ENCODE results near the gene ARHGAP6.

ARHGAP6 gene, protein sequence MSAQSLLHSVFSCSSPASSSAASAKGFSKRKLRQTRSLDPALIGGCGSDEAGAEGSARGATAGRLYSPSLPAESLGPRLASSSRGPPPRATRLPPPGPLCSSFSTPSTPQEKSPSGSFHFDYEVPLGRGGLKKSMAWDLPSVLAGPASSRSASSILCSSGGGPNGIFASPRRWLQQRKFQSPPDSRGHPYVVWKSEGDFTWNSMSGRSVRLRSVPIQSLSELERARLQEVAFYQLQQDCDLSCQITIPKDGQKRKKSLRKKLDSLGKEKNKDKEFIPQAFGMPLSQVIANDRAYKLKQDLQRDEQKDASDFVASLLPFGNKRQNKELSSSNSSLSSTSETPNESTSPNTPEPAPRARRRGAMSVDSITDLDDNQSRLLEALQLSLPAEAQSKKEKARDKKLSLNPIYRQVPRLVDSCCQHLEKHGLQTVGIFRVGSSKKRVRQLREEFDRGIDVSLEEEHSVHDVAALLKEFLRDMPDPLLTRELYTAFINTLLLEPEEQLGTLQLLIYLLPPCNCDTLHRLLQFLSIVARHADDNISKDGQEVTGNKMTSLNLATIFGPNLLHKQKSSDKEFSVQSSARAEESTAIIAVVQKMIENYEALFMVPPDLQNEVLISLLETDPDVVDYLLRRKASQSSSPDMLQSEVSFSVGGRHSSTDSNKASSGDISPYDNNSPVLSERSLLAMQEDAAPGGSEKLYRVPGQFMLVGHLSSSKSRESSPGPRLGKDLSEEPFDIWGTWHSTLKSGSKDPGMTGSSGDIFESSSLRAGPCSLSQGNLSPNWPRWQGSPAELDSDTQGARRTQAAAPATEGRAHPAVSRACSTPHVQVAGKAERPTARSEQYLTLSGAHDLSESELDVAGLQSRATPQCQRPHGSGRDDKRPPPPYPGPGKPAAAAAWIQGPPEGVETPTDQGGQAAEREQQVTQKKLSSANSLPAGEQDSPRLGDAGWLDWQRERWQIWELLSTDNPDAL (N-terminal part only)

DNA sequence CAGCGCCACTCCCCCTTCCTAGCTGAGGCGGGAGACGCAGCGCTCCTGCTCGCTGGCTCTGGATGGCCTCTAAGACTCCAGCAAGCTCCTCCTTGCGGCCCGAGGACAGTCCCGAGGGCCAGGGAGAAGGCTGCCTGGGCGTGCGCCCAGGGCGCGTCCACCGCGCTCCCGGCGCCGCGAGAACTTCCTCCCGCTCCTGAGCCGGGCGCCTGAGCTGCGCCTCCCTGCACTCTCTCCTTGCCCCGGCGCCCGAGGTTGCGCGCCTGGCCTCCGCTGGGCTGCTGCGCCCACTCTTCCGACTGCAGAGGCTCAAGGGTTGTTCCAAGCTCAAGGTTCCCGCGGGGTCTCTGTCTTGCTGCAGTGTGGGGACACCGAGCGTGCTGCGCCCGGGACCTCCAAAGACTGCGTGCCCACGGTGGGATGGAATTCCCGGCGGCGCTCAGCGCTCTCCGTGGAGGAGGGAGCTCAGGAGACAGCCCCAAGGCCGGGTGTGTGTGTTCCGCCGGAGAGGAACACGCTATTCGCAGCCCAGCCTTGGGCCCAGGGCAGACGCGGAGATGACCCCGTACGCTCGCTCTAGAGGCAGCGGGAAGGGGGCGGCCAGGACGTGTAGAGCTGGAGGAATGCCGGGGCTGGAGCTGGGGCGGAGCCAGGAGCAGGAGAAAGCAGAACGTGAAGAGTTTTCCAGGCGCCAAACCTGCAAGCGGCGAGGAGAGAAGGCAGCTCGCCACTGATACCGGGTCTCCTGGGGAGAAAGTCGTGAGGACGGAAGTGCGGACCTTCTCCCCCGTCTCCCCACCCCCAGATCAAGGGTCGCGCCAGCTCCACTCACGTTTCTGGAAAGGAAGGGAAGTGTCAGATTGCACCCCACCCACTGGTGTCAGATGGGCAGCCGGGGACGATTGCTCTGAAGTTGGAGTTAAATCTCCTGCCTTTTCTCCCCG is at the start of gene ARHGAP6:
TSS of gene ARHGAP6 (minus strand) at position 753 of the 944 bp plus-strand sequence. CDS start 1,092 bp downstream, outside the sequence.
- no peak for DNase-seq (ENCODE audit: low spot score)

DNA sequence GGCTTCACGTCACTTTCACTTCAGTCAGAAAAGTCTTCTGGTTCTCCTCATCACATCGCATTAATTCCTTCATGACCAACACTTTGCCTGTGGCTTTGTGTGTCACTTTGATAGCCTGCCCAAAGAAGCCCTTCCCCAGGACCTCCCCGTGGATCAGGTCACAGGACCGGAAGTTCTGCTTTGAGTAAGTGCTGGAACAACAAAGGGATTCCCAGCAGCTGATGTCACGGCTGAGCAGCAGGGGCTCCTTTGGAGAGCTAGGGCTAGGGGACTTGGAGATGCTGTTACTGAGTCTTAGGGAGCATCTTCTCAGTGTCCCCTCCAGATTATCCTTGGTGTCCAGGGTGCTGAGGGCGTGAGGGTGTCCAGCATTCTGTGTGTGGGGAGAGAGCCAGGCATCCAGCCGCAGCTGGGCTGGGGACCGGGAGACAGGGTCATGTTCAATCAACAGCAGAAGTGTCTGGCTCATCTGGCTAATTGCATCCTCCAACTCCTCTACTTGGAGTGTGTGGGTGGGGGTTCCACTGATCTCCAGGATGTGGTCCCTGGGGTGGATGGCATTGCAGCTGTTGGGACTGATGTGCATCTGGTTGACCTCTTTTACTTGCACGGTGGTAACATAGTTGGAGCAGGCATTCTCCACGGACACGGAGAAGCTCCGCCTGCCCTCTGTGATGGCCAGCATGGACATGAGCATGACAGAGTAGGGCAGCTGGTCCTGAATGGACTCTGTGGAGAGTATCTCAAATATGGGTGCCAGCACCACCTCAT is 39.2 kb upstream of the ARHGAP6 start:
- DNase-seq (ENCODE audit: low spot score) = no peak

DNA sequence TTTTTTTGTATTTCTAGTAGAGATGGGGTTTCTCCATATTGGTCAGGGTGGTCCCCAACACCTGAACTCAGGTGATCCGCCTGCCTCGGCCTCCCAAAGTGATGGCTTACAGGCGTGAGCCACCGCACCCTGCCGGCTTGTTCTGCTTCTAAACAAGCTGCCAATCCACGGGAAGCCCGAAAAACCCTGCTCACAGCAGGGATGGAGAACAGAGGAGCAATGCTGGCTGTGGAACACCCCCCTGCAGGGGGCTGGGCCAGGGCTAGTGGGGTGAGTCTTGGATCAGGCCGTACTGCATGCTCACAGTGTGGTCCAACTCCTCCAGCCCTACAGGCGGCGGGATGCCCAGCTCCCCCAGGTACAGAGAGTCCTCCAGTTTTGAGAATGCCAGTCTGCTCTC is 38.1 kb upstream of the ARHGAP6 start:
- no peak for DNase-seq (ENCODE audit: low spot score)

DNA sequence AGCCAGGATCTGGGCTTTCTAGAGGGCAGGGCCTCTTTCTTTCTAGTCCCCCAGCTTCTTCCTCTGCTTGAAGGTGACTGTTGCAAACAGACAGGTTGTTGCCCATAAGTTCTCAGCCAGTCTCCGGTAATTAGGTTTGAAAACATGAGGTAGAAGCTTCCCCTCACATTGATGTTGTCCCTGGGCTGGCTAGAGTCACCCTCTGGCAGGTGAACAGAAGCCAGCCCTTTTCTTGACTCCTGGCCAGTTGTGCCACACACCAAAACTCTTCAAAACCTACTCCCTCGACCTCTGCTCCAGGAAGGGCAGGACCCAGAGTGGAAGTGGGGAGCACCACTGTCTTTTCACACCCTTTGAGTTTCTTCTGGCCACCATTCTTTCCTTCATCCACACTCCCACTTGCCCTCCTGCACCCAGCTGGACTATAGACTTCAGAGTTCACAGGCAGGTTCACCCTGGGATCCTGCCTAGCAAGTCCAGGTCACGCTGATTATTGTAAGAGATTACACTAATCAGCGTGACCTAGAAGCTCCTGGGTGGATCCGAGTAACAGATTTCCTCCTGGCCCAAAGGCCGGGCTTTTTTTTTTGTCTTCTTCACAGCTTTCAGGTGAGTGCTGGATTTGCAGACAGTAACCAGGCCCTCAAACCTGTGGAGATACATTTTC is 37.4 kb upstream of the ARHGAP6 start:
- DNase-seq (ENCODE audit: low spot score) = no peak

DNA sequence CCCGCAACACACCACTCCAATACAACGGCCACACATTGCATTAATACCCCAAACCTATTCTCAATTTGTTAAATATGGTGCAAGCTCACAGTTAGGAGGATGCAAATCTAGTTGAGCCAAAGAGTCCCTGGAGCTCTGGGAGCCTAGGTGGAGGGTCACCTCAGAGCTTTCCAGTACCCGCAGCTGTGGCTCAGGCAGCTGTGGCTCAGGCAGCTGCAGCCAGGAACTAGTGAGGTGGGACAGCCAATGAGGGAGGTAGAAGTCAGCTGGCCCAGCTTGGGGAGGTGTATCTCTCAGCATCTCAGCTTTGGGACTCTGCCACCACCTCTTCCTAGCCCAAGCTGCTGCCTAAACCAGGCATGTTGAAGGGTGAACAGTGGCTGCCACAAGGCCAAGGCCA is 36.7 kb upstream of the ARHGAP6 start:
- no peak for DNase-seq (ENCODE audit: low spot score)

DNA sequence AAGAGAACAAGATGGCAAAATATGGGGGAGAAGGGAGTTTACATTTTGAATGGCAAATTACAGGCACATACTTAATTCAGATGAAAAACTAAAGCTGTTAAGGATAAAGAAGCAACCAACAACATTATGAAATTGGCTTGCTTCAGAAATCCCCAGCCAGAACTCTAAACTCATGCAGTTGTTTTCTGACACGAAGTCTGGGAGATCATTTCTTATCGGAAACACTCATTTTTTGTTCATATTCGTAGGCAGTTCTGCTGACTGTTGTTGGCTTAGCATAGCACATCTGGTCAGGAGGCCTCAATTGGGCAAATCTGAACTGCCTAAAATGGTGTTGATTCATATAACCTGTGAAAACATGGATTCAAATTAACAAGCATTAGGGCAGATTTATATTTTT is 33.0 kb upstream of the ARHGAP6 start:
- DNase-seq (ENCODE audit: low spot score) = no peak

DNA sequence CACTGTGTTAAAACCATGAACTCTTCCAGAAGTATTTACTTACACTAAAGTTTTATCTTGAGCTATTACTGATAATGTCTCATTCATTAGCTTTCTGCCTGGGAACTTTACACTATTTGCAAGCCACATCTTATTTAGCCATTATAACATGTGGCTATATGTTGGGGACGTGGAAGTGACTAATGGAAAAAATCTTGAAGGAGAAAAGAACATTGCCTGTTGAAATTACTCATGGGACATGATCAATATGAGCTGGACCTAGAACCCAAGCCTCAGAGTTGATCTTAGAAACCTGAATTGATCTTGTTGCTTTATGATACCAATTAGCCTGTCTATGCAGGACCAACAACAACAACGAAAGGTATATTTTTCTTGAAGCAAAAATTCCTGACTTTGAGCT is 22.5 kb upstream of the ARHGAP6 start:
- no peak for DNase-seq (ENCODE audit: low spot score)

DNA sequence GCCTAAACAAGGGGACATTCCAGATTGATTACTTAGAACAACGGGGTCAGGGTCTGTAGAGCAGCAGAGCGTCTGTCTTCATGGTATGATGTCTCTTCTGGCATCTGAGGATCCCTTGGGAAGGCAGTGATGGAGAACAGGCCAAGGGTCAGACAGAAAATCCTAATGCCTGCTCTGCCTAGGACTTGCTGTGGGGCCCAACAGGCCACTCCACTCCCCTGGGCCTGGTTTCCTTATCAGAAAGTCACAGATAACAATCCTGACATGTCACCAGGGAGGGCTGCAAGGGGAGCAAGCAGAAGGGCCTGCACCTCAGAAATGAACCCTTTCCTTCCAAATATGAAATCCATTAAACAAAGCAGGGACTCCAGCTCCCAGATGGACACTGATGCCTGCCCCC is 21.4 kb upstream of the ARHGAP6 start:
- DNase-seq (ENCODE audit: low spot score) = no peak

DNA sequence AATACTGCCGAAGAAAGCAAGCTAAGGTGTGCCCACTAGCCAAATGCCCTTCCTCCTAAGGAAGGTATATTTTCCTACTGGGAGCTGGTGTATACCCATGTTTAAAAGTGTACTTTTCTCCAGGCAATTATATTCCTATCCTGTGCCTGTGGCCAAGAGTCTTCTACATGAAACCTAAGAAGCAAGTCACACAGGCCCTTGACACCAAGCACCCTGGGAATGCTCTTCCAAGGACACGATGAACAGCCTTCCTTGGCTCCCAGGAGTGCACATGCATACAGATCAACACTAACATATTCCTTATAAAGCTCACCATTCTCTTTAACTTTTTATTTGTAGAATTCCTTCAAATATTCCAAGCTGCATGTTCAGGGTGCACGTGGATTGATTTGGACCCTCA is 17.3 kb upstream of the ARHGAP6 start:
- DNase-seq (ENCODE audit: low spot score) = no peak

DNA sequence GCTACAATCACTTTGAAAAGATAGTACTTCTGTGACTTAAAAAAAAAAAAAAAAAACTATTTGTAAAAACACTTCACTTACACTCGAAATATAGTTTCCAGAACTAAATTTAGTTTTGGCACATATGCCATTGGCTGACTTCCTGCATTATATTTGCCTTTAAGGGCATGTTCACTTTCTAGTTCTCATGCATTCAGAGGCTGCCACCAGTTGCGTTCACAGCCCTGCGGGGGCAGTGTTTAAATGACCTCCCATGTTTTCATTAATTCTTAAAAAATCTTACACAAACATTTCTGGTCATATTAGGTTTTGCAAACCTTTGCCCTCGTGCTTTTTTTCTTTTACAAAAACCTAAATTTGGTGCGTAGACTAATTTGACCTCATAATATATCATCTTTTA is 12.4 kb upstream of the ARHGAP6 start:
- no peak for DNase-seq (ENCODE audit: low spot score)

DNA sequence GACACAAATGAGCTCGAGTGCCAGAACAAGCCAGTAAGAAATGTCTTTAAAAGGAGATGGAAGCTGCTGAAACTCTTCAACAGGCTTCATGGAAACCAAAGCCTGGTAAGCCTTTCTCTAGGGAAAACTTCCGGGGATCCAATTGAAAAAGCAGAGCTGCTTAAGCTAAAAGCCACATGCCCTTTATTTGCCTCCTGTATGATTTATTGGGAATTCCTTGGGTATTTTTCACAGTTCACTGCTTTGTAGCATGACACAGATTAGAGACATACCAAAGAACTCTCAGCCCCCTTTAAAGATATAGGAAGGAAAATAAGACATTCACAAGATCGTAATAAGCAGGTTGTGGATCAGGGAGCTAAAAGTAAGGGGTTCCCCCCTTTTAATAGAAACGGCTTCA is 6.5 kb upstream of the ARHGAP6 start:
- no peak for DNase-seq (ENCODE audit: low spot score)

DNA sequence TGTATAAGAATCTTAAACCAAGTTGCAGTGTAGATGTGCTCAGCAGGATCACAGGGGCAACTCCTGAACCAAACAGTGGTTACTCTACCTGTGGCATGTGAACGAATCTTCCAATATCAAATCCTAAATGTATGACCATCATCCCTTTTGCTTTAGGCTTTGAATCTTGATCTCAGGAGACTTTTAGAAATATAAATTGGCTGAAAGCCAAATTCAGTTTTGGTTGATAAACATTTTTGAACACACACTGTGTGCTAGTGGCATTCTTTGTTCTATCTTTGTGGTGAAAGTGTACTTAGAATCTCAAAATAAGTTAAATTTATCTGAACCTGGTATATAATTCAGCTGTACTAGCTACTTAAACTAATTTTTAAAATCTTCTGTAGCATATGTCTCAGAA is 4.6 kb upstream of the ARHGAP6 start:
- no peak for DNase-seq (ENCODE audit: low spot score)

DNA sequence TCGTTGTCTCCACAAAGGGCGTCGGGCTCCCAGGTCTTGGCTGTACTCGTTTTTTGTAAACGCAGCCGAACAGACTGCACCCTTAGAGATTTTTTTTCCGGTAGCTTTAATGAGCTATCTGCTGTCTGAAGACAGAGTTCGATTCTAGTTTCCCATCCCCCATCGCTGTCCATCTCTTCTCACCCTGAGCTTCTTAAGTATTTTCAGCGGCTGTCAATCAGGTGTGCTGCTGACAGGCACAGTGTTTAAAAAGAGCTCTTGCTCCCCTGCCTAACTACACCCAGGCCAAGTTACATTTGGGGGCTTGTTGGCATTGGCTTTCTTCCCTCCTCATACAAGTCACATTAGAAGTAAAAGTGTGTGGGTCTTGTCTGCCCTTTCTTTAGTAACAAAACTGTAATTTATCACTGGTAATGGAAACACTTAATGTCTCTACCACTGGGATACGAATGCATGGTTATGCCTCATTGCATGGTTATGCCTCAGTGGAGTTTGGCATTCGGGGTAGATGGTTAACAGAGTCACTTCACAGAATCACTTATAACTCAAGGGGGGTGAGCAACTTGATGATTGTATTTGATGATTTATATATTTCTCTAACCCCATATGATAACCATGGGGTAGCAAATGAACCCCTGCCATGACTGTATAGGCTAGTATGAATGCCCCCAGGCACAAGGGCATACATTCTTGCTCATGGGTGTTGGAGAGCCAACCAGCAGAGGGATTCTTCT is 1.4 kb upstream of the ARHGAP6 start:
- DNase-seq (ENCODE audit: low spot score) = no peak

DNA sequence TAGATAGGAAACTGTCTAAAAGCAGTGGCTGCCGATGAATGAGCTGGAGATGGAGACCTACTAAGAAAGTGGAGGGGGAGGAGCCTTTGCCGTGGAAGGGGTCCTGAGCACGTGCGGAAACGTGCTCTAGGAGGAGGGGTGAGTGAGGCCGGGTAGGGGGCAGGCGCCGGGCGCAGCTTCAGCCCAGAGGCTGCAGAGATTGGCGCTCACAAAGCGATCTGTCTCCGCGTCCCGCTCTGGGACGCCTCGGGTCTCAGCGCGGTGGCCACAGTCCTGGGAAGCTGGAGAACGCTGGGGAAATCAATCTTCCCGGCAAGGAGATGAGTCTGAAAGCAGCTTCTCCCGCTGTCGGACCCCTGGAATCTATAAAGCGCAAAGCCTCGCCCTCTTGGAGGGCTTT is 444 bp upstream of the ARHGAP6 start:
- DNase-seq (ENCODE audit: low spot score) = no peak

DNA sequence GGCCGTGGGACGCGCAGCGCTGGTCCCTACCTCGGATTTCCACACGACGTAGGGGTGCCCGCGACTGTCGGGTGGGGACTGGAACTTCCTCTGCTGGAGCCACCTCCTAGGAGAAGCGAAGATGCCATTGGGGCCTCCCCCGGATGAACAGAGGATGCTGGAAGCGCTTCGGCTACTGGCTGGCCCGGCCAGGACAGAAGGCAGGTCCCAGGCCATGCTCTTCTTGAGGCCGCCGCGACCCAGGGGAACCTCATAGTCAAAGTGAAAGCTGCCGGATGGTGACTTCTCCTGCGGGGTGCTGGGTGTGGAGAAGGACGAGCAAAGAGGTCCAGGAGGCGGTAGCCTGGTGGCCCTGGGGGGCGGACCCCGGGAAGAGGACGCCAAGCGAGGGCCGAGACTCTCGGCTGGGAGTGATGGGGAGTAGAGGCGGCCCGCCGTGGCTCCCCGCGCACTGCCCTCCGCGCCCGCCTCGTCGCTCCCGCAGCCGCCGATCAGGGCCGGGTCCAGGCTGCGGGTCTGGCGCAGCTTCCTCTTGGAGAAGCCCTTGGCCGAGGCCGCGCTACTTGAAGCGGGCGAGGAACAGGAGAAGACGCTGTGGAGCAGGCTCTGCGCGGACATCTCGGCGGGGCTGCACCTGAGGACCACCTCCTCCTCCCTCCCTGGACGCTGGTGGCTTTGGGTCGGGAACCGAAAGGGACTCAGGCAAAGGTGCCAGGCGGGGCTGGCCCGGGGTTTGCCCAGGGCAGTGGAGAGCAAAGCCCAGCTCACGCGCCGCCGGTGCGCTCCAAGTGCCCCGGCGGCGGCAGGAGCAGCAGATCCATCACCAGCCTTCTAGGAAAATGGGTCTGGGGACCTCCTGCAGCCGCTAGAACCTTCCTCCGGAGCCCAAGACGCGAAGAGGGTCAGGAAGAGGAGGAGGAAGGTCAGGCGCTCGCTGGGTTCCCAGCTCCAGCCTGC is 1.2 kb downstream of the ARHGAP6 start:
- DNase-seq (ENCODE audit: low spot score) = no peak

DNA sequence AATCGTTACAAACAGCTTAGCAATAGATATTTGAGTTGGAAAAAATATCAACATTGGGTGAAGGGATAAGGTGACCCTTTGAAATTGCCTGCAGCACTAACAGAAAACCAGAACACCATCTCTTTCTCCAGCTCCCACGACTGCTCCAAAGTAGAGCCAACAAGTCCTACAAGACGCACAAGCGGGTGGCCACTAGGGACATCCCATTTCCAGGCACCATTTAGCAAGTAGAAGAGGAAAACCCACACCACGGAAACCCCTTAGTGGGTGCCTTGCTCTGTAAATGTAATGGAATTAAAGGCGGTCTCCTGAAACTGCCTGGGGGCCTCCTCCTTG is 1.9 kb downstream of the ARHGAP6 start:
- no peak for DNase-seq (ENCODE audit: low spot score)

DNA sequence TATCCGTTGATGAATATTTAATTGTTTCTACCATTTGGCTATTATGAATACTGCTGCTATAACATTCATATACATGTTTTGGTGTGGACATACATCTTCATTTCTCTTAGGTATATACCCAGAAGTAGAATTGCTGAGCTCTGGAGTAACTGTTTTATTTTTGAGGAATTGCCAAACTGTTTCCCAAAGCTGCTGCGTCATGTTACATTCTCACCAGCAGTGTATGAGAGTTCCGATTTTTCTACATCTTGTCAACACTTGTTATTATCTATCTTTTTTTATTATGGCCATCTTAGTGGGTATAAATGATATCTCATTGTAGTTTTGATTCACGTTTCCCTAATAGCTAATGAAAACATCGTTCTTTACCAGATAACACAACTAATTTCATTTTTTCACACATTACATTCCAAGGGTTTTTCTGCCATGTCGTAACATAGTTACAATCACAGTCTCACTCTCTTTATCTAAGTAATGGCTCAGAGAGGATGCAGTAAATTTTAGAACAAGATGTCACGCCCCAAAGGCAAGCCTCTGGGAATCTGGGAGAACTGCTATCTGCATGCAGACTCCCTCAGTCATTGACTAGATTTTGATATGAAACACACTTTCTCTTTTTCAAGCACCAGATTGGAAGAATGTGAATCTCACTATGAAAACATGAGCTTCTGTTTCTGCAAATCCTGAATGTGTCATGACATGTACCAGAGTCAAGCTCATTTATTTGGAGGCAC is 10.3 kb downstream of the ARHGAP6 start:
- DNase-seq (ENCODE audit: low spot score) = no peak

Data from HuH-7.5 (cell line).